CD14-positive monocyte (primary cell): ENCODE results near the gene FAM83D. TPM values are rescaled to one million over a fixed set of nuclear protein-coding genes. Genes with fewer than 3 reads are reported as not detected.

Experiments used
- DNase-seq, 3 donors: peaks; one replicate each; pipeline ENCODE4 v3.0.0-alpha.2; 2011 to 2022
- H2AFZ ChIP-seq: 2 replicates; pipeline ENCODE4 v1.6.0; 2012; ENCODE audit warnings: mild to moderate bottlenecking, low read depth, low read length, inconsistent platforms; ENCODE audit not compliant: insufficient read depth, poor library complexity, severe bottlenecking
- H3K27ac ChIP-seq, 2 donors: 1 replicate in 1 of 2; 2 replicates in 1 of 2; pipeline ENCODE4 v1.5.1; 2012 to 2013; ENCODE audit warnings: low read length in 2 of 2, control low read depth in 1 of 2, inconsistent platforms in 1 of 2, low read depth in 1 of 2, mild to moderate bottlenecking in 1 of 2
- H3K27me3 ChIP-seq, 2 donors: one replicate each; pipeline versions ENCODE4 v1.6.0 to v1.6.1; 2011 to 2013; ENCODE audit warnings: low read length in 2 of 2; ENCODE audit not compliant: control insufficient read depth in 2 of 2, insufficient read depth in 2 of 2
- H3K36me3 ChIP-seq, 2 donors: replicated peaks in 1 of 2; 1 replicate in 1 of 2; 2 replicates in 1 of 2; pipeline versions ENCODE4 v1.5.1 to v1.6.1; 2012 to 2013; ENCODE audit warnings: low read length in 2 of 2, control low read depth in 1 of 2, inconsistent platforms in 1 of 2, mild to moderate bottlenecking in 1 of 2; ENCODE audit not compliant: insufficient read depth in 2 of 2, control insufficient read depth in 1 of 2
- H3K4me1 ChIP-seq, 2 donors: 1 replicate in 1 of 2; 2 replicates in 1 of 2; pipeline versions ENCODE4 v1.5.1 to v1.6.1; 2012 to 2013; ENCODE audit warnings: low read length in 2 of 2, control low read depth in 1 of 2, inconsistent platforms in 1 of 2, mild to moderate bottlenecking in 1 of 2, moderate library complexity in 1 of 2; ENCODE audit not compliant: insufficient read depth in 2 of 2, control insufficient read depth in 1 of 2
- H3K4me2 ChIP-seq: replicated peaks from 2 replicates; pipeline ENCODE3; 2012; ENCODE audit warnings: low read length, moderate library complexity, mild to moderate bottlenecking; ENCODE audit not compliant: poor library complexity, severe bottlenecking; ENCODE audit errors: extremely low read depth
- H3K4me3 ChIP-seq, 3 experiments: fragments of 200-600 bp in 1 of 3; sonication (generic) in 1 of 3; replicated peaks in 1 of 3; 1 replicate in 2 of 3; 2 replicates in 1 of 3; pipeline ENCODE4 v1.5.1; 2011 to 2013; ENCODE audit warnings: low read length in 3 of 3, mild to moderate bottlenecking in 3 of 3, control low read depth in 2 of 3, low read depth in 2 of 3, inconsistent platforms in 1 of 3, moderate library complexity in 1 of 3
- H3K79me2 ChIP-seq: 2 replicates; pipeline ENCODE4 v1.6.0; 2012; ENCODE audit warnings: mild to moderate bottlenecking, control low read depth, inconsistent platforms, low read length, moderate library complexity; ENCODE audit not compliant: insufficient read depth
- H3K9ac ChIP-seq: 2 replicates; pipeline ENCODE4 v1.6.0; 2017; ENCODE audit warnings: low read length, mild to moderate bottlenecking; ENCODE audit not compliant: insufficient read depth, poor library complexity, severe bottlenecking
- H3K9me3 ChIP-seq, 2 donors: replicated peaks in 1 of 2; 1 replicate in 1 of 2; 2 replicates in 1 of 2; pipeline versions ENCODE4 v1.5.1 to v1.6.1; 2012 to 2013; ENCODE audit warnings: low read length in 2 of 2, control low read depth in 1 of 2; ENCODE audit not compliant: control insufficient read depth in 1 of 2, insufficient read depth in 1 of 2
- H4K20me1 ChIP-seq: 2 replicates; pipeline ENCODE4 v1.6.0; 2012; ENCODE audit warnings: mild to moderate bottlenecking, low read length, control low read depth, moderate library complexity; ENCODE audit not compliant: insufficient read depth
- H3K27ac Mint-ChIP-seq, 7 donors: one replicate each; pipeline ENCODE4 v1.8.0; 2020; ENCODE audit warnings: mild to moderate bottlenecking in 7 of 7, mixed read lengths in 7 of 7, moderate library complexity in 6 of 7, inconsistent platforms in 2 of 7
- H3K27me3 Mint-ChIP-seq, 3 donors: one replicate each; pipeline ENCODE4 v1.8.0; 2021 to 2022; ENCODE audit warnings: low read depth in 3 of 3, mild to moderate bottlenecking in 3 of 3, mixed read lengths in 3 of 3, moderate library complexity in 3 of 3, inconsistent platforms in 1 of 3
- H3K36me3 Mint-ChIP-seq, 2 donors: one replicate each; pipeline ENCODE4 v1.8.0; 2020; ENCODE audit warnings: mixed read lengths in 2 of 2, inconsistent platforms in 1 of 2, mild to moderate bottlenecking in 1 of 2
- H3K4me1 Mint-ChIP-seq: one replicate; pipeline ENCODE4 v1.8.0; 2020; ENCODE audit warnings: mild to moderate bottlenecking, mixed read lengths
- H3K4me3 Mint-ChIP-seq, 2 donors: one replicate each; pipeline ENCODE4 v1.8.0; 2020; ENCODE audit warnings: mild to moderate bottlenecking in 2 of 2, mixed read lengths in 2 of 2, moderate library complexity in 1 of 2
- H3K9me3 Mint-ChIP-seq, 7 donors: one replicate each; pipeline ENCODE4 v1.8.0; 2020 to 2022; ENCODE audit warnings: mixed read lengths in 7 of 7, mild to moderate bottlenecking in 6 of 7, moderate library complexity in 6 of 7, inconsistent platforms in 2 of 7
- WGBS: methylation state at CpG from one replicate; pipeline ENCODE4 v1.1.5; 2013; ENCODE audit warnings: missing lambda C conversion rate; ENCODE audit not compliant: insufficient coverage; 5-methylcytosine and 5-hydroxymethylcytosine counted together
- intact Hi-C, 2 donors: fragments of 100-400 bp; cut with micrococcal nuclease; formaldehyde crosslinking; loops; one replicate each; pipeline versions ENCODE4 v1.15.0 to v1.15.1; 2023
- polyA plus RNA-seq, 3 donors: library from polyadenylated mRNA; depleted of rRNA in 1 of 3; unstranded in 2 of 3; stranded (reverse) in 1 of 3; fragments of 300-500 nt in 2 of 3; fragments of >200 nt in 1 of 3; fragmentation: Illumina TruSeq in 2 of 3; gene quantifications; 1 replicate in 2 of 3; 2 replicates in 1 of 3; pipeline ENCODE4 v1.2.3, GENCODE V29; 2012 to 2021
- TF ChIP-seq, protein P1 (sequence below): fragments of 200-600 bp; IDR thresholded peaks from one replicate; pipeline ENCODE4 v1.8.0; 2022; ENCODE audit warnings: antibody characterized with exemption, mild to moderate bottlenecking

The FAM83D gene
- polyA plus RNA-seq, 3 donors: 0.09 to 0.15 TPM; not detected in 1

DNA sequence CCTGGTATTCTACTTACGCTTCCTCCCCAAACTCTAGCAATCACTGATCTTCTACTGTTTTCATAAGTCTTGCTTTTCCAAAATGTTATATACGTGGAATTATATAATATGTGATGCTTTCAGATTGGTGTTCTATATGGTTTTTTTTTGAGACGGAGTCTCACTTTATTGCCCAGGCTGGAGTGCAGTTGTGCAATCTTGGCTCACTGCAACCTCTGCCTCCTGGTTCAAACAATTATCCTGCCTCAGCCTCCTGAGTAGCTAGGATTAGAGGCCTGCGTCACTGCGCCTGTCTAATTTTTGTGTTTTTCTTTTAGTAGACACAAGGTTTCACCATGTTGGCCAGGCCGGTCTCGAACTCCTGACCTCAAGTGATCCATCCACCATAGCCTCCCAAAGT, 10.9 kb upstream of the FAM83D start:
- H3K36me3 Mint-ChIP-seq: peaks cover 4 to 49% of the 10 kb centered on the region in 2 donors

DNA sequence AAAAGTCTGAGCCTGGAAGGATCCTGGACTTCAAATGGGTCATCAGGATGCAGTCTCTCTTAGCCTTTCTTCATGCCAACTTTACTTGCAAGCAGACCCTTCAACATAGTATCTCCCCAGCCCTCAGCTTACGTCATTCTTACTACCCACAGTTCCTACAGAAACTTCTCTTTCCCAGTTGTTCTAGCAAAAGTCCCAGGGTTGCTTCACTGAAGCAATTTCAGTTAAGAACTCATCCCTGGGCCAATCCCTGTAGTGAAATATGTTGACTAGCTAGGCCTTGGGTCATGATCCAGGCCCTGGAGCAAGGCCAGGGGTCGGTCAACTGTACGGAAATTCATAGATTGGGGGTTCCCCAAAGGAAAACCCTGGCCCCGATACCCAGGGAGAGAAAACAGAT, 8.6 kb upstream of the FAM83D start:
- Histone ChIP-seq H3K4me1 (no peaks in the 10 kb centered on the region), H3K9ac (no peak overlapping the region), H3K79me2 (no peaks in the 10 kb centered on the region), H4K20me1 (no peaks in the 10 kb centered on the region), H3K4me3 (no peak overlapping the region), H3K27me3 (no peaks in the 10 kb centered on the region), H3K4me2 (no peak overlapping the region), H2AFZ (no peak overlapping the region), H3K9me3 (no peaks in the 10 kb centered on the region), H3K27ac (no peak overlapping the region), H3K36me3 (peaks cover 2 to 49% of the 10 kb centered on the region in 2 donors)
- intact Hi-C loops: no loop called here
- no peak for DNase-seq
- Mint-ChIP-seq H3K36me3 (peaks cover 4 to 47% of the 10 kb centered on the region in 2 donors), H3K4me3 (no peak overlapping the region), H3K27ac (no peak overlapping the region), H3K9me3 (no peaks in the 10 kb centered on the region), H3K4me1 (no peaks in the 10 kb centered on the region), H3K27me3 (peaks cover 0 to 7% (median 4%) of the 10 kb centered on the region in 3 donors)
- 93% methylated on average over 3 of the region's 4 CpGs for whole genome bisulfite sequencing
- TF ChIP-seq, protein P1, sequence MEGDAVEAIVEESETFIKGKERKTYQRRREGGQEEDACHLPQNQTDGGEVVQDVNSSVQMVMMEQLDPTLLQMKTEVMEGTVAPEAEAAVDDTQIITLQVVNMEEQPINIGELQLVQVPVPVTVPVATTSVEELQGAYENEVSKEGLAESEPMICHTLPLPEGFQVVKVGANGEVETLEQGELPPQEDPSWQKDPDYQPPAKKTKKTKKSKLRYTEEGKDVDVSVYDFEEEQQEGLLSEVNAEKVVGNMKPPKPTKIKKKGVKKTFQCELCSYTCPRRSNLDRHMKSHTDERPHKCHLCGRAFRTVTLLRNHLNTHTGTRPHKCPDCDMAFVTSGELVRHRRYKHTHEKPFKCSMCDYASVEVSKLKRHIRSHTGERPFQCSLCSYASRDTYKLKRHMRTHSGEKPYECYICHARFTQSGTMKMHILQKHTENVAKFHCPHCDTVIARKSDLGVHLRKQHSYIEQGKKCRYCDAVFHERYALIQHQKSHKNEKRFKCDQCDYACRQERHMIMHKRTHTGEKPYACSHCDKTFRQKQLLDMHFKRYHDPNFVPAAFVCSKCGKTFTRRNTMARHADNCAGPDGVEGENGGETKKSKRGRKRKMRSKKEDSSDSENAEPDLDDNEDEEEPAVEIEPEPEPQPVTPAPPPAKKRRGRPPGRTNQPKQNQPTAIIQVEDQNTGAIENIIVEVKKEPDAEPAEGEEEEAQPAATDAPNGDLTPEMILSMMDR: no peak

More for the DNA sequence above, 10.9 kb upstream of the FAM83D start:
- Mint-ChIP-seq H3K4me1 (no peaks in the 10 kb centered on the region), H3K9me3 (no peaks in the 10 kb centered on the region), H3K27me3 (peaks cover 2 to 7% (median 4%) of the 10 kb centered on the region in 3 donors), H3K4me3 (no peak overlapping the region), H3K27ac (no peak overlapping the region)
- H3K9ac ChIP-seq: no peak overlapping the region
- peaks cover 2 to 59% of the 10 kb centered on the region in 2 donors for H3K36me3 ChIP-seq
- intact Hi-C loops: no loop called here
- no peaks in the 10 kb centered on the region for H3K27me3 ChIP-seq
- no peak overlapping the region for H3K4me2 ChIP-seq
- WGBS: 92% methylated on average over 4 of the region's 7 CpGs
- no peaks in the 10 kb centered on the region for H3K79me2 ChIP-seq
- no peak overlapping the region for H3K4me3 ChIP-seq
- no peaks in the 10 kb centered on the region for H3K4me1 ChIP-seq
- H3K27ac ChIP-seq: no peak overlapping the region
- no peak overlapping the region for H2AFZ ChIP-seq
- no peaks in the 10 kb centered on the region for H3K9me3 ChIP-seq
- TF ChIP-seq, protein P1: no peak
- no peaks in the 10 kb centered on the region for H4K20me1 ChIP-seq
- no peak for DNase-seq
